Fibroblast of gingiva (primary cell): Measurements from ENCODE around the gene DAPK3.
"Not testable (repeated sequence)": the region's sequence is repeated elsewhere in the genome, so short reads cannot be mapped to it uniquely, and the experiment has no call there.

Experiments
- DNase-seq: peaks from one replicate; pipeline ENCODE4 v3.0.0-alpha.2; 2011; ENCODE audit warnings: low read depth

Gene DAPK3

DNA sequence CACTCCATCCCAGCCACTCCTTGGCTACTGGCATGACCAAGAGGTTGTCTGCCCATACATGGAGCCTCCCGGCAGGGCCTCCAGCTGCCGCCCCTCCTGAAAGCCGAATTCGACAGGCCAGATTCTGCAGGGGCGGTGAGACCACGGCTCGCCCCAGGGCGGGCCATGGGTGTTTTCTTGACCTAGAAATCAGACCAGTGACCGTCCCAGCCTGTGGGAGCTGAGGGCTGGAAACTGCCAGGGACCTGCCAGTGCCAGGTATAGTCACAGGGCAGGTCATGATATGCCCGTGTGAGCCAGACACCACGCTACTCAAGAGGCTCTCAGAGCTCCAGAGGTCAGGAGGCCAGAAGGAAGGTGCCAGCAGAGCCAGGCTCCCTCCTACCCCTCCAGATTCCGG lies 16.8 kb downstream of the DAPK3 start:
- no peak for DNase-seq

DNA sequence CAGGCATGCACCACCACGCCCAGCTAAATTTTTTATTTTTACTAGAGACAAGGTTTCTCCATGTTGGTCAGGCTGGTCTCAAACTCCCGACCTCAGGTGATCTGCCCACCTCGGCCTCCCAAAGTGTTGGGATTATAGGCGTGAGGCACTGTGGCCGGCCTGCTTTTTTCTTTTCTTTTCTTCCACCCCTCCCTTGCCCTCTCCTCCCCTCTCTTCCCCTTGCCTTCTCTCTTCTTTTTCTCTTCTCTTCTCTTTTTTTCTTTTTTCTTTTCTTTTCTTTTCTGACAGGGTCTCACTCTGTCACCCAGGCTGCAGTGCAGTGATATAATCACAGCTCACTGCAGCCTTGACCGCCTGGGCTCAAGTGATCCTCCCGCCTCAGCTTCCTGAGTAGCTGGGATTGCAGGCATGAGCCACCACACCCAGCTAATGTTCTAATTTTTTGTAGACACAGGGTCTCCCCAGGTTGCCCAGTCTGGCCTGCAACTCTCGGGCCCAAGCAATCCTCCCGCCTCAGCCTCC lies 18.1 kb downstream of the DAPK3 start:
- not testable (repeated sequence) for DNase-seq

DNA sequence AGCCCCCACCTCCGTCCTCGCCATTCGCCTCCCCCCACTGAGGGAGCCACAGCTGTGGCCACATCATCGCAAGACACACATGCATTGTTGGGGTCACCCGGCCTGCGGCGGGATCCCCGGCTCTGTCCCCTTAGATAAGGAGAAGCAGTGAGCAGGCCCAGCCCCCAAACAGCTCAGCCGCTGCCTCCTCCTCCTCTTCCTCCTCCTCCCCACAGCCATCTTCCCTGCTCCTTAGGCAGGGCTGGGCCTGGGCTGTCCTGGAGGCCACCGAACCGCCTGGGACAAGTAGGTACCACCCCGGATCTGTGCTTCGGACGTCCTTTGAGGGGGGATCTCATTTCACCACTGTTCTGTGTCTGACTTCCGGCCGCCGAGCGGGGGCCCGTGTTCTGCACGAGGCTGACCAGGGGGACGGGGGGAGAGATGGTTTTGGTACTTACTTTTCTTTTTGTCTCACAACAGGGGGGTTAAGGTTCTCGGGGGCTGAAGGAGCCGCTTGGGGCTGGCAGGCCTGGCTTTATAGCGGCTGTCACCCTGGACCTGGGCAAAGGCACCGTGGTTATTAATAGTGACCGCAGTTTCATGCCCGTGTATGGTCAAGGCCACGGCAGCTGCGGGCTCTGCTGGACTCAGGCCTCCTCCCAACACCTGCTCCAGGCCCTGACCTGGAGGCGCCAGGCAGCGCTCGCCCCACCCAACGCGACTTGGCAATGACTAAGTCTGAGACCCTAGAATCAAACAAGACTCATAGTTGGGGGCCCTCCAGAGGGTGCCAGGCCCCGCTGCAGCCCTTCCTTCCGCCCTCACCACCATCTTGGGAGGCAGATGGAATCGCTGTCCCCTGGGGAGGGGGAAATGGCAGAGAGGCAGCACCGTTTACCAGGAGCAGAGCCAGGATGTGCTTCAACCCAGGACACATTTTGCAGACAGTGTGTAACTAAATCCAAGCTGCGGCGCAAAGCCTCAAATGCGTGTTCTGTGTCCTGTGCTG lies 19.7 kb downstream of the DAPK3 start:
- DNase-seq = no peak

DNA sequence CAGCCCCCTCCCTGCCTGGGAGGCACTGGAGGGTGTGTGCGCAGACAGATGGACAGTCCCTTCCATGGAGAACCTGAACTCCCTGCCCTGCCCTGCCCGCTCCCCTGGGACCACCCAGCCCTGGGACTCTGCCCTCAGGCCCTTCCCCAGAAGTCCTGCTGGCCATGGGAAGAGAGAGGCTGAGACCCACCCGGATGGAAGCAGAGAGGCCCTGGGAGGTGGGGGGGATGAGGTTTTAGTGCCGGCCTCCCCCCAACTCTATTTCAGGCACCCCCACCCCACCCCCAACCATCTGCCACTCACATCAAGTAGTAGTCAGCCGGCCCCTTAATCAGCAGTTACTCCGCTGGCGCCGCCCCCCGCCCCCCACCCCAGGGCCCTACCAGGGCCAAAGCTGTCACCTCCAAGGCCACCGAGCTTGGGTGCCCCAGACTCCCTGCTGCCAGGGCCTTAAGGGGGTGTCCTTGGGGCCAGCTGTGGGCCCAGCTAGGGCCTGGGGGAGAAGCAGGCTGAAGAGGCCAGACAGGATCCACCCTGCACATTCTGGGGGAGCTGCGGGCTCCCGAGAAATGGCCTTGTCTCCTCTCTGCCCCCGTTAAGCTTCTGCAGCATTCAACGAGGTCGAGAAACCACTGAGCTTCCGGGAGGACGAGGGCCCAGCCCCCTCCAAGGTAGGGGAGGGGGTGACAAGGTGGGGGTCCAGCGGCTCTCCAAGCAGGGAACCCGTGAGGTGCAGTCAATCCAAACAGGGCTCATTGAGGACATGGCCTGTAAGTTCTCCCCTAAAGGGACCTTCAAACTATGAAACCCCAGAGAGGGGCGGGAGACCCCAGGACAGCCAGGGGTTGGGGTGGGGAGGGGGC lies 20.7 kb downstream of the DAPK3 start:
- DNase-seq = no peak

DNA sequence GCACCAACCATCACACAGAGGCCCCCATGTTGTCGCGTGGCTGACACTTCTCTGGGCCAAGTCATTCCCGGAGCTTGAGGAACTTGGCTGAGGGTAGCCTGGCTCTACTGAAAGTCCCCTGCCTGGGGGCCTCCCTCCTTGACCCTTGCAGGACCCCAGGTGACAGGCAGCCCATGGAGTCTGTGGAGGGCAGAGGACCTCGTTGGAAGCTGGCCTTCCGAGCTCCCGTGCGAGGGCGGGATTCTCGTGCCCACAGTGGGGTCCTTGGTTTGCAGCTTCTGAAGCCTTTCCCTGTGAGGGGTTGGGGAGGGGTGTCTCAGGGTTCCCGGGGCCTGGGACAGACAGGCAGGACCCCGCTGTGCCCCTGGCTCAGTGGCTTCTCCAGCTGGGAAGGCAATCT lies 21.6 kb downstream of the DAPK3 start:
- no peak for DNase-seq

DNA sequence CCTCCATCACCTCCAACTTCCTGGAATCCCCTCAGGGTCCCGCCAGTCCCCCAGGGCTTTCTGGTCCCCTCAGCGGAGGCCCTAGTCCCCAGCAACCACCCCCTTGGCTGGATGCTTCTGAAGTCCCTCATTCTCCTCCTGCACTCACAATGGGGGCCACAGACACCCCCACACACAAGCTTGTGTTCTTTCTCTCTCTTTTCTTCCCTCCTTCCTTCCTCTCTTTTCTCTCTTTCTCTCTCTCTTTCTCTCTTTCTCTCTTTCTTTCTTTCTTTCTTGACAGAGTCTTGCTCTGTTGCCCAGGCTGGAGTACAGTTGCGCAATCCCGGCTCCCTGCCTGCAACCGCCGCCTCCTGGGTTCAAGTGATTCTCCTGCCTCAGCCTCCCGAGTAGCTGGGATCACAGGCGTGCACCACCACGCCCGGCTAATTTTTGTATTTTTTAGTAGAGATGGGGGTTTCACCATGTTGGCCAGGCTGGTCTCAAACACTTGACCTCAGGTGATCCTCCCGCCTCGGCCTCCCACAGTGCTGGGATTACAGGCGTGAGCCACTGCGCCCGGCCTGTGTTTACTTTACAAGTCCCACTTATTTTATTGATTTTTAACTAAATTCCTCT lies 23.5 kb downstream of the DAPK3 start:
- not testable (repeated sequence) for DNase-seq

DNA sequence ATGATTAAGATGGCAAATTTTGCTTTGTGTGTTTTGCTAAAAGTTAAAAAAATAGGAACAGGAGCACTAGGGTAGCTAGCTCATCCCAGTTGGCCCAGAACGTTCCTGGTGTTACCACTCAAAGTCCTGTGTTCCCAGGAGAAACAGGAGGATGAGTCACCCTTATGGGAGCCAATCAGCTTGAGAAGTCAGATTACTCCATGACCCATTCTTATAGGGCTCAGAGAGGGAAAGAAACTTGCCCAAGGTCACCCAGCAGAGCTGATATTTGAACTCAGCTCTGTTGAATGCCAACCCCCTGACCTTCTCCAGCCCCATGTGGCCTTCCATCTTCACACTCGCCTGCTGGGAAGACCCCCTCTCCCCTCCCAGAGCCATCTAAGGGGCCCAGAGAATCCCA lies 25.1 kb downstream of the DAPK3 start:
- no peak for DNase-seq

DNA sequence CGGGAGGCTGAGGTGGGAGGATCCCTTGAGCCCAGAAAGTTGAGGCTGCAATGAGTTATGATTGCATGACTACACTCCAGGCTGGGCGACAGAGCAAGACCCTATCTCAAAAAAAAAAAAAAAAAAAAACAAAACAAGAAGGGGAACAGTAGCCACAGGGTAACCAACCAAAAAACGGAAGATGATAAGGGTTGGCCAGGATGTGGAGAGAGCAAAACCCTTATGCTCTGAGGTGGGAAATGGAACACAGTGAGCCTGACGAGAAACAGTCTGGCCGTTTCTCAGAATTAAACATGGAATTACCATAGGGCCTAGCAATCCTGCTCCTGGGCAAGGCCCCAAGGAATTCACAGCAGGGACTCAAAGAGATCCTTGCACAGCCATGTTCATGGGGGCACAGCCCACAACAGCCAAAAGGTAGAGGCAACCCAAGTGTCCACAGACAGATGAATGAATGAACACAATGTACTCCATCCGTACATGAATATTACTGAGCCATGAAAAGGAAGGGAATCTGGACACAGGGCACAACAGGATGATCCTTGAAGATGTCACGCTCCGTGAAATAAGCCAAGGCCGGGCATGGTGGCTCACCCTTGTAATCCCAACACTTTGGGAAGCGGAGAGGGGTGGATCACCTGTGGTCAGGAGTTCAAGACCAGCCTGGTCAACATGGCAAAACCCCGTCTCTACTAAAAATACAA lies 26.7 kb downstream of the DAPK3 start:
- DNase-seq = no peak

DNA sequence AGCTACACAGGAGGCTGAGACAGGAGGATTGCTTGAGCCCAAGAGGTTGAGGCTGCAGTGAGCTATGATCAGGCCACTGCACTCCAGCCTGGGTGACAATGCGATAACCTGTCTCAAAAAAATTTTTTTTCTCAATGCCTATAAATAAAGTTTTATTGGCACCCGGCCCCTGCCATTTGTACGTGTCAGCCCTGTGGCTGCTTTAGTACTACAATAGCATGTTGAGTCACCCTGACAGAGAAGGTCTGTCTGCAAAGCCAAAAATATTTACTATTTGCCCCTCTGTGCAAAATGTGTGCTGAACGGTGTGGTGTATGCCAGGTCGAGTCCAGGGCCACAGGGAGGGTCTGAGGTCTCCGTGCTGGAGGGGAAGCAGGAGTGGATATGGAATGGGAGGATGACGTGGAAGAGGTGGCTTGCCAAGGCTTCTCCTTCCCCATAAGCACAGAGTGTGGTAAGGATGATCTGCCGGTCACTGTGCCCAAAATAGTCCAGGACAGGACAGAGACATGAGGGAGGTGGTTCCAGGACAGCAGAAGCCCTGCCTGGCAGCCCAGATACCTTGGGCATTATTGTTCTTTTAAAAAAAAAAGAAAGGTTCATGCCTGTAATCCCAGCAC lies 28.0 kb downstream of the DAPK3 start:
- DNase-seq = no peak

DNA sequence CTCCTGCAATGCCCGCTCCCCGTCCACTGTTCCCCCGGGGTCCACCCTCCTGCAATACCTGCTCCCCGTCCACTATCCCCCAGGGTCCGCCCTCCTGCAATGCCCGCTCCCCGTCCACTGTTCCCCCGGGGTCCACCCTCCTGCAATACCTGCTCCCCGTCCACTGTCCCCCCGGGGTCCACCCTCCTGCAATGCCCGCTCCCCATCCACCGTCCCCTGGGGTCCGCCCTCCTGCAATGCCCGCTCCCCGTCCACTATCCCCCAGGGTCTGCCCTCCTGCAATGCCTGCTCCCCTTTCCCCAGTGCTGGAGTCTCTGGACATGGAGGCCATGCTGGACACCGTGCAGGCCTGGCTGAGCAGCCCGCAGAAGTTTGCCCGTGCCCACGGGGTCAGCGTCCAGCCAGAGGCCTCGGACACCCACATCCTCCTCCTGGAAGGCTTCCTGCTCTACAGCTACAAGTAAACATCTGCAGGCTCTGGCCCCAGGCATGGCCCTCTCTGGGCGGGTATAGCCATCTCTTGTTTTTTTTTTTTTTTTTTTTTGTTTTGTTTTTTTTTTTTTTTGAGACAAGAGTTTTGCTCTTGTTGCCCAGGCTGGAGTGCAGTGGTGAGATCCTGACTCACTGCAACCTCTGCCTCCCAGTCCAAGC lies 32.5 kb downstream of the DAPK3 start:
- DNase-seq = not testable (repeated sequence)

DNA sequence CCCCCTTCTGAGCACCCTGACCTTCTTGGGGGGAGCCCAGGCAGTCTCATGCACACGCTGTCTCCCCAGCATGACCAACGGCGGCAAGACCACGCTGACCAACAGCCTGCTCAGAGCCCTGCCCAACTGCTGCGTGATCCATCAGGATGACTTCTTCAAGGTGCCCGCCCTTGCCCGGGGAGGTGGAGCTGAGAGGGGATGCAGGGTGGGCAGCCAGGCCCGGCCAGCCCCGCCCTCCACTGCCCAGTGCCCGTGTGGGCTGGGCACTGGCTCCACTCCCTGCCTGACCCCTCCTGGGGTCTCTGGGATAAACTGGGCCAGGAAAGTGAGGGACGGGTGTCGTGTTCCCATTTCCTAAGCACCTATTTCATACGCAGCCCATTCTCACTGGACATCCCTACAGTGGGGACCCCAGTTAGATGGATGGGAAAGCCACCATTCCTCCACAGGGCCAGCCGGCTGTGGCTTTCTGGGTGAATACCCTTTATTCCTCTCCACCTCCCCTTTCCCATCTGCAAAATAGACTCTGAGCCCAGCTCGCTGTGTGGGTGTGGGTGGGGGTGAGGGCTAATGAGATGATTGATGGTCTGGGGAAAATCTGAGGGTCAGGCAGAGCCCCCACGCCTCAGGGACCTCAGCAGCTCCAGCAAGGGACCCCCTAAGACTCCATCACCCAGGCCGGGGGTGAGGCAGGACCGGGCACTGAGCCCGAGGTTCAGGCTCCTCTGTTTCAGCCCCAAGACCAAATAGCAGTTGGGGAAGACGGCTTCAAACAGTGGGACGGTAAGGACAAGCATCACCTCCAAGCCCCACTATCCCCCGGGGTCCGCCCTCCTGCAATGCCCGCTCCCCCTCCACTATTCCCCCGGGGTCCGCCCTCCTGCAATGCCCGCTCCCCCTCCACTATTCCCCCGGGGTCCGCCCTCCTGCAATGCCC lies 34.1 kb downstream of the DAPK3 start:
- no peak for DNase-seq

DNA sequence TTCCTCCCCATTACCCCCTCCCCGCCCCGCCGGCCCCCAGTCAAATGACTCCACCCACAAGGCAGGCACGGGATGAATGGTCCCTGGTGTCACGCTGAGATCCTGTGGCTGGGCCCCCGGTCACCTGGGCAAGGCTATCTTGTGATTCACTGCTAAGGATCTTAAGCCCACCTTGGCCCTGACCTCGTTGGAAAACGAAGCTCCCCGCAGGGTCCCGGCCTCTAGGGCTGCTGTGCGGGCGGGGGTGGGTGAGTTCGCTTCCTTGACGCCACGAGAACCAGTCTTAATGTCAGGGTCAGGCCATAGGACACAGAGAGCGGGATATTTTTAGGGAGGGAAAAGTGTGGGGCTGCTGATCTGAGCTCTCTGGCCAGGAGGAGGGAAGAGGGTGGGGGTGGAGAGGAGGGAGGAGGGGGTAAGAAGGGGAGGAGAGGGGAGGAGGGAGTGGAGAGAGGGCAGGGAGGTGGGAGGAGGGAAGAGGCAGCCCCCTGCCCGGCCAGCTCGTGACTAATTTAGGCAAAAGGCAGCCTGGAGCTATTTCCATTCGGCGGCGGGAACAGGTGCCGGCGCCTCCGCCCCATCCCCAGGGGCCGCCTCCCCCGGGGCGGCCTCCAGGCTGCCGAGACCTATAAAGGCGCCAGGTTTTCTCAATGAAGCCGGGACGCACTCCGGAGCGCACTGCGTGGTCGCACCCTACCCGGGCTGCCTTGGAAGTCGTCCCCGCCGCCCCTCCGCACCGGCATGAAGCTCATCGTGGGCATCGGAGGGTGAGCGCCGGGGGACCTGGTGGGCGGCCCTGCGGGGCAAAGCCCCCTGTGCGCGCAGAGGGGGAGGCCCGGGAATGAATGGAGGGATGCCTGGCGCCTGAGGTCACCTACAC lies 37.7 kb downstream of the DAPK3 start, which contains the start of gene NMRK2:
NMRK2 (plus strand) TSS at position 139 of the 880 bp plus-strand sequence; CDS start at position 742, 603 bp downstream.
- no peak for DNase-seq

DNA sequence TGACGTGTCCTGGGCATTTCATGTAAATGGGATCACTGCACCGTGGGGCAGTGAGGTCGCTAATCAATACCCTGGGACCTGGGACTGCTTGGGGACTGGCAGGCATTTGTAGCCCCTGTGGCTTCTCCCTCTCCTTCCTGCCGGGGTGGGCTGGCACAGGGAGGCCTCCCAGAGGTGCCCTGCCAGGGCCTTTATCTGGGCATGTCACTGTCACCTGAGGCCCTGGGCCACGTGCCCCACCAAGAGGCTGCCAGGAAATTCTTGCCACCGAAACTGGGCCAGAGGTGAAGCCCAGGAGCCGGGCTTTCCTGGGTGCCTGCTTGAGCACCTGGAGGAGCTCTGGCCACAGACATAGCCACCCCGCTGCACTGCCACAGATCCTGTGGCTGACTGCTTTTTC lies 39.9 kb downstream of the DAPK3 start:
- DNase-seq = no peak

DNA sequence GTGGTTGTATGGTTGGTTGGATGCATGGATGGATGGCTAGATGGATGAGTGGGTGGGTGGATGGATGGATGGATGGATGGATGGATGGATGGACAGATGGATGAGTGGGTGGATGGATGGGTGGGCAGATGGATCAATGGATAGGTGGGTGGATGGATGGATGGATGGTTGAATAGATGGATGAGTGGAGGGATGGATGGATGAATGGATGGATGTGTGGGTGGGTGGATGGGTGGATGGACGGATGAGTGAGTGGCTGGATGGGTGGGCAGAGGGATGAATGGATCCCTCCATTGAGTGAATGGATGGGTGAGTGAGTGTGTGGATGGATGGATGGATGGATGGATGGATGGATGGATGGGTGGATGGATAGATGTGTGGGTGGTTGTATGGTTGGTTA lies 47.0 kb downstream of the DAPK3 start:
- DNase-seq = no peak

DNA sequence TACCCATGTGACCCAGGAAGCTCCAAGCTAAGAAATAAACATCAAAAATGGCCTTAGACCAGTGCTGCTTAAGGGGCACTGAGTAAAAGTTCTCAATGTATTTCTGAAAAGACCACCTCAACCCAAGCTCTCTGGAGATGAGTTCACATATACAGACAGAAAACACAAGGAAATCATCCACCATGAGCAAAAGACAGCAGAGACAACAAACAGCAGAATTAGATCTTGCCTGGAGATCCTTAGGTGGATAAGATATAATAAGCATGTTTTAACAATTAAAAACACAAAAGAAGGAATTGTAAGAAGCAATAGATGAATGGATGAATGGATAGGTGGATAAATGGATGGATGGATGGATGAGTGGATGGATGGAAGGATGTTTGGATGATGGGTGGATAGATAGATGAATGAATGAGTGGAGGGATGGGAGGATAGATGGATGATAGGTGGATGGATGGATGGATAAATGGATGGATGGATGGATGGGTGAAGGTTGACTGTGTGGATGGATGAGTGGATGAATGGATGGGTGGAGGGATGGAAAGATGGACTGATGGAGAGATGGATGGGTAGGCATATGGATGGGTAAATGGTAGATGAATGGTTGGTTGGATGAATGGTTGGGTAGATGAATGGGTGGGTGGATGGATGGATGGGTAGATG lies 47.7 kb downstream of the DAPK3 start:
- no peak for DNase-seq

DNA sequence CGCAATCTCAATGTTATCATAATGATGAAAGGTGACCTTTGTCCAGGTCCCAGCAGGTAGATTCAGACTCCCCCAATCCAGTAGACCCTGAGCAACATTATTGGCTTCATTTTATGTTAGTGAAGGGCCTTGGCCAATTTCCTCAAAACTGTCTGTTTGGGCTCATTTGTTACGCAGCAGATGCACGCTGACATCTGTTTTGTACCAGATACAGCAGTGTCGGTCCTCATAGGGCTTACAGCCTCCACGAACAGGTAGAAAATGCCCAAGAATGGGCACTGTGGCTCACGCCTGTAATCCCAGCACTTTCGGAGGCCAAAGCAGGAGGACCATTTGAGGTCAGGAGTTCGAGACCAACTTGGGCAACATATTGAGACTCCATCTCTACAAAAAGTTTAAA lies 51.1 kb downstream of the DAPK3 start:
- no peak for DNase-seq

DNA sequence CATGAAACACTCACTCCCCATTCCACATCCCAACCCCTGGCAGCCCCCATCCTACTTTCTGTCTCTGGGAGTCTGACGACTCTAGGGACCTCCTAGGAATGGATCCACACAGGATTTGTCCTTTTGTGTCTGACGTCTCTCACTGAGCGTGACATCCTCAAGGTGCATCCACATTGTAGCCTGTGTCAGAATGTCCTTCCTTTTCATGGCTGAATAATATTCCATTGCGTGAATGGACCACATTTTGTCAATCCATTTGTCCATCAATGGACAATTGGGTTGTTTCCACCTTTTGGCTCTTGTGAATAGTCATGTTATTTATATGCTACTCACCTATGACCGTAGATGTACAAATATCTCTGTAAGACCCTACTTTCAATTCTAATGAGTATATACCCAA lies 54.9 kb downstream of the DAPK3 start:
- no peak for DNase-seq

DNA sequence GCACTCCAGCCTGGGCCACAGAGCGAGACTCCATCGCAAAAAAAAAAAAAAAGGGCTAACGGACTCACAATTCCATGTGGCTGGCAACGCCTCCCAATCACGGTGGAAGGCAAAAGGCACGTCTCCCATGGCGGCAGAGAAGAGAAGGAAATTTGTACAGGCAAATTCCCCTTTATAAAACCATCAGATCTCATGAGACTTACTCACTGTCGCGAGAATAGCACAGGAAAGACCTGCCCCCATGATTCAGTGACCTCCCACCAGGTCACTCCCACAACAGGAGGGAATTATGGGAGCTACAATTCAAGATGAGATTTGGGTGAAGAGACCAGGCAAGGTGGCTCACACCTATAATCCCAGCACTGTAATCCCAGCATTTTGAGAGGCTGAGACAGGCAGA lies 56.7 kb downstream of the DAPK3 start:
- DNase-seq = no peak
